K562 (cell line): ENCODE measurements around the gene A4GALT. TPM values are rescaled to one million over a fixed set of nuclear protein-coding genes. Genes with fewer than 3 reads are reported as not detected.

ENCODE experiments used
- ATAC-seq: fragments of 200-7000 bp; cut with Tn5 transposase; 3 replicates; pipeline ENCODE4 v1.9.1; 2020; ENCODE audit warnings: moderate library complexity
- BruUV-seq: library from RNA; stranded (reverse); fragments of 400-500 nt; replicated peaks from 2 replicates; lab custom pipeline; 2021; lab: Mats Ljungman, UMichigan
- CTCF ChIA-PET: fragments of 300-600 bp; formaldehyde crosslinking; extraction: SDS; loops from one replicate; lab custom pipeline; 2021; ENCODE audit warnings: low intra/inter-chr PET ratio; lab: Yijun Ruan, JAX
- POLR2A ChIA-PET: fragments of 300-600, 350-650 bp; sonication (Branson Sonifier 250); formaldehyde crosslinking; extraction: SDS; loops from one replicate; lab custom pipeline; 2021; ENCODE audit warnings: antibody characterized with exemption, inconsistent platforms; lab: Yijun Ruan, JAX
- DNase-seq, 4 experiments: peaks; one replicate each; pipeline versions ENCODE4 v3.0.0 to v3.0.0-alpha.2; 2011 to 2018; ENCODE audit warnings: low spot score in 3 of 4, mixed read lengths in 3 of 4; ENCODE audit errors: extremely low read depth in 1 of 4
- FAIRE-seq: peaks from 2 replicates; lab custom pipeline; 2011; peaks lifted over from hg19 to GRCh38; lab: Jason Lieb, UNC
- H2AFZ ChIP-seq: 2 replicates; pipeline ENCODE4 v1.6.0; 2011; ENCODE audit warnings: low read depth, low read length, control low read depth, inconsistent platforms
- H3K27ac ChIP-seq: fragments of 200-600 bp; 3 replicates; pipeline ENCODE4 v1.8.0; 2011; ENCODE audit warnings: low read depth, mild to moderate bottlenecking, control low read depth, inconsistent platforms, low read length, moderate library complexity, mixed read lengths; ENCODE audit errors: extremely low read depth
- H3K27me3 ChIP-seq, 2 experiments: fragments of 300-600 bp in 1 of 2; 2 replicates in 1 of 2; 3 replicates in 1 of 2; pipeline versions ENCODE4 v1.6.0 to v1.8.0; 2011; ENCODE audit warnings: inconsistent platforms in 2 of 2, low read length in 2 of 2, mild to moderate bottlenecking in 1 of 2, mixed read lengths in 1 of 2, moderate library complexity in 1 of 2; ENCODE audit not compliant: control insufficient read depth in 2 of 2, insufficient read depth in 2 of 2
- H3K36me3 ChIP-seq: fragments of 300-600 bp; 3 replicates; pipeline ENCODE4 v1.8.0; 2011; ENCODE audit warnings: mild to moderate bottlenecking, low read length, inconsistent platforms; ENCODE audit not compliant: control insufficient read depth, insufficient read depth
- H3K4me1 ChIP-seq, 2 experiments: fragments of 200-600 bp in 1 of 2; replicated peaks in 1 of 2; 2 replicates in 1 of 2; 3 replicates in 1 of 2; pipeline versions ENCODE4 v1.5.1 to v1.8.0; 2011; ENCODE audit warnings: inconsistent platforms in 2 of 2, low read length in 2 of 2, mild to moderate bottlenecking in 1 of 2, mixed read lengths in 1 of 2, moderate library complexity in 1 of 2; ENCODE audit not compliant: control insufficient read depth in 2 of 2, insufficient read depth in 2 of 2
- H3K4me2 ChIP-seq: 2 replicates; pipeline ENCODE4 v1.6.1; 2011; ENCODE audit warnings: low read length, control low read depth, inconsistent platforms, mixed read lengths; ENCODE audit not compliant: insufficient read depth
- H3K4me3 ChIP-seq: fragments of 200-600 bp; sonication (generic), shearing (Covaris generic); 2 replicates; pipeline ENCODE4 v1.5.1; 2016; ENCODE audit warnings: control low read depth, inconsistent platforms
- H3K79me2 ChIP-seq: fragments of 200-600 bp; 3 replicates; pipeline ENCODE4 v1.8.0; 2011; ENCODE audit warnings: low read length, inconsistent platforms; ENCODE audit not compliant: control insufficient read depth, insufficient read depth
- H3K9ac ChIP-seq, 2 experiments: 2 replicates each; pipeline versions ENCODE4 v1.6.0 to v1.6.1; 2011; ENCODE audit warnings: low read depth in 2 of 2, low read length in 2 of 2, control low read depth in 1 of 2, inconsistent platforms in 1 of 2, mild to moderate bottlenecking in 1 of 2, mixed read lengths in 1 of 2; ENCODE audit not compliant: insufficient read depth in 1 of 2
- H3K9me1 ChIP-seq: one replicate; pipeline ENCODE4 v1.6.0; 2011; ENCODE audit warnings: inconsistent platforms, mild to moderate bottlenecking, low read length, moderate library complexity; ENCODE audit not compliant: control insufficient read depth, insufficient read depth
- H3K9me3 ChIP-seq: replicated peaks from 2 replicates; pipeline ENCODE4 v1.5.1; 2011; ENCODE audit warnings: low read depth, low read length, inconsistent platforms; ENCODE audit not compliant: control insufficient read depth, insufficient read depth
- H4K20me1 ChIP-seq: replicated peaks from 2 replicates; pipeline ENCODE4 v1.6.1; 2011; ENCODE audit warnings: low read length, inconsistent platforms, mixed read lengths; ENCODE audit not compliant: control insufficient read depth, insufficient read depth
- BRD9 ChIP-seq: fragments of 450-650 bp; IDR thresholded peaks from 2 replicates; pipeline ENCODE4 v1.6.1; 2018; ENCODE audit warnings: low read depth; ENCODE audit not compliant: partially characterized antibody
- NONO ChIP-seq, 2 experiments: fragments of 200-400 bp in 1 of 2; fragments of 450-650 bp in 1 of 2; formaldehyde crosslinking in 1 of 2; IDR thresholded peaks; 2 replicates each; pipeline ENCODE4 v1.6.1; 2017; ENCODE audit warnings: low read depth in 2 of 2, mild to moderate bottlenecking in 2 of 2, moderate library complexity in 2 of 2, low read length in 1 of 2
- POLR2B ChIP-seq: fragments of 450-650 bp; IDR thresholded peaks from 2 replicates; pipeline ENCODE4 v1.6.1; 2018; ENCODE audit warnings: low read depth; ENCODE audit not compliant: partially characterized antibody
- XRCC4 ChIP-seq: IDR thresholded peaks from one replicate; pipeline ENCODE4 v1.6.1; 2011; ENCODE audit not compliant: insufficient read depth, insufficient read length; ENCODE audit errors: extremely low read depth
- ZFP36 ChIP-seq: fragments of 150-350 bp; IDR thresholded peaks from 2 replicates; pipeline ENCODE4 v1.6.1; 2018; ENCODE audit warnings: low read length, low read depth; ENCODE audit not compliant: partially characterized antibody
- WGBS: fragments of 100-300 bp; shearing (Covaris generic); methylation state at CpG from one replicate; pipeline ENCODE4 v1.1.6; 2016; ENCODE audit warnings: low coverage, mixed read lengths; ENCODE audit not compliant: insufficient coverage; ENCODE audit errors: missing lambda C conversion rate; 5-methylcytosine and 5-hydroxymethylcytosine counted together
- in situ Hi-C: fragments of 300-500 bp; cut with MboI; formaldehyde crosslinking; loops from 4 replicates; pipeline ENCODE4 v1.15.0; 2018; ENCODE audit warnings: inconsistent platforms, mixed read lengths
- intact Hi-C: fragments of 100-400 bp; cut with micrococcal nuclease; formaldehyde crosslinking; loops from 2 replicates; pipeline ENCODE4 v1.14.2; 2022
- polyA plus RNA-seq, 8 experiments: library from polyadenylated mRNA; depleted of rRNA in 4 of 8; stranded (reverse) in 5 of 8; unstranded in 3 of 8; fragments of >200 nt; fragmentation: Nextera tagmentation in 2 of 8; fragmentation: Illumina TruSeq in 1 of 8; extraction: Ambion mirVana in 2 of 8; extraction: Trizol in 1 of 8; gene quantifications; 2 replicates each; pipeline versions ENCODE4 v1.2.1 to v1.2.3, GENCODE V29; 2011 to 2014; ENCODE audit warnings: inconsistent platforms in 1 of 8, missing spikeins in 1 of 8
- total RNA-seq, 7 experiments: library from RNA; depleted of rRNA in 6 of 7; stranded (reverse); fragments of >200 nt in 6 of 7; fragmentation: Illumina TruSeq in 2 of 7; extraction: Trizol in 2 of 7; gene quantifications; 2 replicates each; pipeline versions ENCODE4 v1.2.1 to v1.2.3, GENCODE V29; 2011 to 2021; ENCODE audit warnings: low replicate concordance in 1 of 7
- TF ChIP-seq, protein P1 (sequence below): fragments of 250-450 bp; sonication (Bioruptor Pico); IDR thresholded peaks from 2 replicates; pipeline ENCODE4 v1.8.0; 2021; ENCODE audit warnings: mild to moderate bottlenecking, moderate library complexity
- TF ChIP-seq, protein P2 (sequence below): fragments of 250-450 bp; sonication (Bioruptor Pico); IDR thresholded peaks from 2 replicates; pipeline ENCODE4 v1.5.1; 2021; ENCODE audit warnings: mild to moderate bottlenecking
- TF ChIP-seq, protein P3 (sequence below): fragments of 450-650 bp; formaldehyde crosslinking; IDR thresholded peaks from 2 replicates; pipeline ENCODE4 v1.4.0; 2020; ENCODE audit warnings: mild to moderate bottlenecking, moderate library complexity
- TF ChIP-seq, protein P4 (sequence below), 2 experiments: fragments of 450-650 bp in 1 of 2; sonication (generic) in 1 of 2; formaldehyde crosslinking in 1 of 2; IDR thresholded peaks in 1 of 2; conservative IDR thresholded peaks in 1 of 2; 2 replicates each; pipeline versions ENCODE4 v1.6.1 to v1.8.1; 2016 to 2023; ENCODE audit warnings: mild to moderate bottlenecking in 2 of 2, moderate library complexity in 2 of 2, inconsistent platforms in 1 of 2, missing genetic modification reagents in 1 of 2
- TF ChIP-seq, protein P5 (sequence below): fragments of 250-450 bp; sonication (Bioruptor Pico); IDR thresholded peaks from 2 replicates; pipeline ENCODE4 v1.8.0; 2021; ENCODE audit warnings: moderate library complexity, mild to moderate bottlenecking, inconsistent platforms

Gene A4GALT
- total and polyA plus RNA-seq, 9 of the 15 experiments (the other 6 are each of a cell fraction or from before 2014, with no cell fraction given) = 0.07 to 0.11 TPM; not detected in 7

DNA sequence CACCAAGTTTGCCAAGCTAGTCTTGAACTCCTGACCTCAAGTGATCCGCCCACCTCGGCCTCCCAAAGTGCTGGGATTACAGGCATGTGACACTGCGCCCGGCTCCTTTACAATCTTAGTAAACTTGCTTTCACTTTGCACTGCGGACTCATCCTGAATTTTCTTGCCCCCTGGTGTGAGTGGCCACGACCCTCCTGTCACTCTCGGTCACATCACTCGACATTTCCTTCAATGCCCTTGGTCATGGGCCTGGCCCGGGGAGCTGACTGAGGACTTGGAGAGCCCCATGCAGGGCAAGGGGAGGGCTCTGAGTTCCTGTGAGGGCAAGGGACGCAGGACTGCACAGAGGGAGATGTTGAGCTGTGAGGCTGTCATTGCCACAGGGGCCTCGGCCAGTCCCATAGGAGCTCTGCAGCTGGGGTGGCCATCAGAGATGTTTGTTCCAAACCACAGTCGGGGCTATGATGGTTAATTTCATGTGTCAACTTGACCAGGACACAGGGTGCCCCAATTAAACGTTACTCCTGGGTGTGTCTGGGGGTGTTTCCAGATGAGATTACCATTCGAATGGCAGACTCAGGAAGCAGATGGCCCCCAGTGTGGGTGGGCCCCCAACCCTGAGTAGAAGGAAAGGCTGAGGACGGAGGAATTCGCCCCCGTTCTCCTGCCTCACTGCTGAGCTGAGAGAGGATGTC, 21.2 kb downstream of the A4GALT start (continued):
- TF ChIP-seq, protein P1, sequence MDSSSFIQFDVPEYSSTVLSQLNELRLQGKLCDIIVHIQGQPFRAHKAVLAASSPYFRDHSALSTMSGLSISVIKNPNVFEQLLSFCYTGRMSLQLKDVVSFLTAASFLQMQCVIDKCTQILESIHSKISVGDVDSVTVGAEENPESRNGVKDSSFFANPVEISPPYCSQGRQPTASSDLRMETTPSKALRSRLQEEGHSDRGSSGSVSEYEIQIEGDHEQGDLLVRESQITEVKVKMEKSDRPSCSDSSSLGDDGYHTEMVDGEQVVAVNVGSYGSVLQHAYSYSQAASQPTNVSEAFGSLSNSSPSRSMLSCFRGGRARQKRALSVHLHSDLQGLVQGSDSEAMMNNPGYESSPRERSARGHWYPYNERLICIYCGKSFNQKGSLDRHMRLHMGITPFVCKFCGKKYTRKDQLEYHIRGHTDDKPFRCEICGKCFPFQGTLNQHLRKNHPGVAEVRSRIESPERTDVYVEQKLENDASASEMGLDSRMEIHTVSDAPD (CRISPR knock-in tag) = no peak
- no peak for TF ChIP-seq POLR2B

DNA sequence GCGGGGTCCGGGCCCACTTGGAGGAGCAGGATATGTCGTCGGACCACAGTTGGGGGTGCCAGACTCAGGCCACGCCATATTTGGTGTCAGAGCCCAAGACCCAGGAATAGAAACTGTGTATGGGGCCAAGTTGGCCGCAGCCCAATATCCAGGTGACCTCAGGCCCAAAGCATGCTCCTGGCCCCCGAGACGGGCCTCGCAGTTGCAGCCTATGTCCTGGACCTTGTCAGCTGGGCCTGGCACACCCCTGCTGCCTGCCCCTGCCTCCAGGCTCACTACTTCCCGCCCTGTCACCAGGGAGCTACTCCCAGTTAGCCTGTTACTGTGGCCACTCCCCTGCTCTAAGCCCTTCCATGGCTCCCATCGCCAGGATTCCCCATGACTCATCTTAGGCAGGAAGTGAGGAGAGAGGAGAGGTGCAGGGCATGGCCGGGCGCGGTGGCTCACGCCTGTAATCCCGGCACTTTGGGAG, 23.1 kb downstream of the A4GALT start:
- Histone ChIP-seq H3K27me3 (peaks cover 0 to 23% of the 10 kb centered on the region in 2 experiments; a peak in 1 of 5 replicates), H4K20me1 (no peaks in the 10 kb centered on the region), H3K9me3 (no peaks in the 10 kb centered on the region), H3K9me1 (no peaks in the 10 kb centered on the region), H3K4me1 (peaks cover 0 to 29% of the 10 kb centered on the region in 2 experiments; a peak in 4 of 5 replicates), H3K27ac (no peak overlapping the region), H3K4me3 (no peak overlapping the region), H3K79me2 (no peaks in the 10 kb centered on the region), H3K4me2 (no peak overlapping the region), H3K9ac (no peak overlapping the region), H3K36me3 (no peaks in the 10 kb centered on the region), H2AFZ (no peak overlapping the region)
- FAIRE-seq = no peak
- no peak for DNase-seq
- CTCF ChIA-PET = no interaction called here
- no TSS peak for BruUV-seq
- WGBS = 56% methylated on average over 8 of the region's 16 CpGs
- intact Hi-C loops = loop anchor here (10.0 kb wide), 1 partner anchor 73 kb away; no protein-coding TSS in a partner anchor
- in situ Hi-C loops = no loop called here
- POLR2A ChIA-PET = no interaction called here
- no peak for ATAC-seq
- TF ChIP-seq, protein P2, sequence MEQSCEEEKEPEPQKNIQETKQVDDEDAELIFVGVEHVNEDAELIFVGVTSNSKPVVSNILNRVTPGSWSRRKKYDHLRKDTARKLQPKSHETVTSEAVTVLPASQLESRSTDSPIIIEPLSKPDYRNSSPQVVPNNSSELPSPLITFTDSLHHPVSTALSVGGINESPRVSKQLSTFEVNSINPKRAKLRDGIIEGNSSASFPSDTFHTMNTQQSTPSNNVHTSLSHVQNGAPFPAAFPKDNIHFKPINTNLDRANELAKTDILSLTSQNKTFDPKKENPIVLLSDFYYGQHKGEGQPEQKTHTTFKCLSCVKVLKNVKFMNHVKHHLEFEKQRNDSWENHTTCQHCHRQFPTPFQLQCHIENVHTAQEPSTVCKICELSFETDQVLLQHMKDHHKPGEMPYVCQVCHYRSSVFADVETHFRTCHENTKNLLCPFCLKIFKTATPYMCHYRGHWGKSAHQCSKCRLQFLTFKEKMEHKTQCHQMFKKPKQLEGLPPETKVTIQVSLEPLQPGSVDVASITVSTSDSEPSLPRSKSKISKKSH (CRISPR knock-in tag) = no peak
- TF ChIP-seq, protein P3, sequence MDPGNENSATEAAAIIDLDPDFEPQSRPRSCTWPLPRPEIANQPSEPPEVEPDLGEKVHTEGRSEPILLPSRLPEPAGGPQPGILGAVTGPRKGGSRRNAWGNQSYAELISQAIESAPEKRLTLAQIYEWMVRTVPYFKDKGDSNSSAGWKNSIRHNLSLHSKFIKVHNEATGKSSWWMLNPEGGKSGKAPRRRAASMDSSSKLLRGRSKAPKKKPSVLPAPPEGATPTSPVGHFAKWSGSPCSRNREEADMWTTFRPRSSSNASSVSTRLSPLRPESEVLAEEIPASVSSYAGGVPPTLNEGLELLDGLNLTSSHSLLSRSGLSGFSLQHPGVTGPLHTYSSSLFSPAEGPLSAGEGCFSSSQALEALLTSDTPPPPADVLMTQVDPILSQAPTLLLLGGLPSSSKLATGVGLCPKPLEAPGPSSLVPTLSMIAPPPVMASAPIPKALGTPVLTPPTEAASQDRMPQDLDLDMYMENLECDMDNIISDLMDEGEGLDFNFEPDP (CRISPR knock-in tag) = no peak
- TF ChIP-seq ZFP36 (peak; percentile 61), XRCC4 (no peak), BRD9 (no peak), NONO (IDR thresholded peaks at IDR 0.05; ENCODE audit: low read depth in 2 of 2, low read length in 1 of 2) (no peak)
- TF ChIP-seq, protein P4, sequence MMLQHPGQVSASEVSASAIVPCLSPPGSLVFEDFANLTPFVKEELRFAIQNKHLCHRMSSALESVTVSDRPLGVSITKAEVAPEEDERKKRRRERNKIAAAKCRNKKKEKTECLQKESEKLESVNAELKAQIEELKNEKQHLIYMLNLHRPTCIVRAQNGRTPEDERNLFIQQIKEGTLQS (IDR thresholded peaks at IDR 0.05) = peak; percentile 24; the same call in 1 of the 2 replicates
- TF ChIP-seq, protein P4 (CRISPR knock-in tag; conservative IDR thresholded peaks at IDR 0.05) = no peak
- TF ChIP-seq, protein P5, sequence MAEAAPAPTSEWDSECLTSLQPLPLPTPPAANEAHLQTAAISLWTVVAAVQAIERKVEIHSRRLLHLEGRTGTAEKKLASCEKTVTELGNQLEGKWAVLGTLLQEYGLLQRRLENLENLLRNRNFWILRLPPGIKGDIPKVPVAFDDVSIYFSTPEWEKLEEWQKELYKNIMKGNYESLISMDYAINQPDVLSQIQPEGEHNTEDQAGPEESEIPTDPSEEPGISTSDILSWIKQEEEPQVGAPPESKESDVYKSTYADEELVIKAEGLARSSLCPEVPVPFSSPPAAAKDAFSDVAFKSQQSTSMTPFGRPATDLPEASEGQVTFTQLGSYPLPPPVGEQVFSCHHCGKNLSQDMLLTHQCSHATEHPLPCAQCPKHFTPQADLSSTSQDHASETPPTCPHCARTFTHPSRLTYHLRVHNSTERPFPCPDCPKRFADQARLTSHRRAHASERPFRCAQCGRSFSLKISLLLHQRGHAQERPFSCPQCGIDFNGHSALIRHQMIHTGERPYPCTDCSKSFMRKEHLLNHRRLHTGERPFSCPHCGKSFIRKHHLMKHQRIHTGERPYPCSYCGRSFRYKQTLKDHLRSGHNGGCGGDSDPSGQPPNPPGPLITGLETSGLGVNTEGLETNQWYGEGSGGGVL (CRISPR knock-in tag) = no peak
